Esophagus muscularis mucosa (tissue), 4 donors: Measurements from ENCODE around the gene CXADR. TPM values are rescaled to one million over a fixed set of nuclear protein-coding genes. Genes with fewer than 3 reads are reported as not detected.

ENCODE experiments used
- DNase-seq: peaks from one replicate; pipeline ENCODE4 v3.0.0-alpha.2; 2017; ENCODE audit errors: extremely low spot score
- H3K27ac ChIP-seq, 4 donors: fragments of 200-600 bp; sonication (generic); replicated peaks in 1 of 4; 1 replicate in 3 of 4; 2 replicates in 1 of 4; pipeline ENCODE4 v1.5.1; 2016 to 2019; ENCODE audit warnings: mild to moderate bottlenecking in 1 of 4
- H3K27me3 ChIP-seq, 4 donors: fragments of 200-600 bp; sonication (generic); one replicate each; pipeline versions ENCODE4 v1.5.1 to v1.6.0; 2016 to 2019
- H3K36me3 ChIP-seq, 4 donors: fragments of 200-600 bp; sonication (generic); one replicate each; pipeline ENCODE4 v1.5.1; 2016 to 2019
- H3K4me1 ChIP-seq, 4 donors: fragments of 200-600 bp; sonication (generic); one replicate each; pipeline ENCODE4 v1.5.1; 2016 to 2019
- H3K4me3 ChIP-seq, 4 donors: fragments of 200-600 bp; sonication (generic); 1 replicate in 2 of 4; 2 replicates in 2 of 4; pipeline ENCODE4 v1.5.1; 2016 to 2019; ENCODE audit warnings: mild to moderate bottlenecking in 4 of 4, moderate library complexity in 1 of 4
- H3K9me3 ChIP-seq, 4 donors: fragments of 200-600 bp; sonication (generic); 1 replicate in 3 of 4; 2 replicates in 1 of 4; pipeline ENCODE4 v1.5.1; 2016 to 2019
- EP300 ChIP-seq: sonication (generic); formaldehyde crosslinking; IDR thresholded peaks from one replicate; pipeline ENCODE4 v1.6.1; 2017; ENCODE audit warnings: antibody characterized with exemption
- POLR2A ChIP-seq: fragments of 450-650 bp; IDR thresholded peaks from one replicate; pipeline ENCODE4 v1.6.1; 2017; ENCODE audit warnings: antibody characterized with exemption, moderate library complexity, mild to moderate bottlenecking, low read depth
- POLR2AphosphoS5 ChIP-seq, 2 donors: sonication (generic); formaldehyde crosslinking; IDR thresholded peaks; one replicate each; pipeline ENCODE4 v1.6.1; 2017; ENCODE audit warnings: antibody characterized with exemption in 2 of 2
- WGBS: methylation state at CpG from one replicate; pipeline ENCODE4 v1.1.5; 2018; 5-methylcytosine and 5-hydroxymethylcytosine counted together
- intact Hi-C: fragments of 100-400 bp; cut with DNase I; formaldehyde crosslinking; loops from one replicate; pipeline ENCODE4 v1.15.1; 2023
- total RNA-seq, 4 donors: library from RNA; depleted of rRNA; stranded (reverse); fragments of >200 nt; gene quantifications; one replicate each; pipeline versions ENCODE4 v1.1.0 to v1.2.1, GENCODE V29; 2016
- TF ChIP-seq, protein P1 (sequence below), 3 experiments: fragments of 200-600 bp in 2 of 3; fragments of 450-650 bp in 1 of 3; sonication (generic) in 2 of 3; IDR thresholded peaks; one replicate each; pipeline ENCODE4 v1.5.1; 2017 to 2019; ENCODE audit warnings: antibody characterized with exemption in 3 of 3, mild to moderate bottlenecking in 2 of 3, moderate library complexity in 1 of 3

The CXADR gene
- 1 to 10 TPM in 2 of 4 donors, under 1 TPM in 2; 0.33 to 1.4 (median 0.82) TPM for total RNA-seq

- intact Hi-C loops = no loop called here
- Histone ChIP-seq H3K27ac (peak within 1 kb of the TSS in 2 of 4 donors; percentile 27 to 42), H3K4me1 (peaks cover 15 to 31% (median 25%) of the 10 kb centered on the region in 4 donors), H3K4me3 (peak within 1 kb of the TSS; percentile 63 to 81 (median 76)), H3K36me3 (no peaks in the 10 kb centered on the region), H3K9me3 (no peaks in the 10 kb centered on the region), H3K27me3 (peaks cover 0 to 34% (median 6%) of the 10 kb centered on the region in 4 donors)
- no peak for DNase-seq
- WGBS = 5% methylated on average over 13 of the region's 83 CpGs
- no peak for TF ChIP-seq POLR2A
- TF ChIP-seq, protein P1, sequence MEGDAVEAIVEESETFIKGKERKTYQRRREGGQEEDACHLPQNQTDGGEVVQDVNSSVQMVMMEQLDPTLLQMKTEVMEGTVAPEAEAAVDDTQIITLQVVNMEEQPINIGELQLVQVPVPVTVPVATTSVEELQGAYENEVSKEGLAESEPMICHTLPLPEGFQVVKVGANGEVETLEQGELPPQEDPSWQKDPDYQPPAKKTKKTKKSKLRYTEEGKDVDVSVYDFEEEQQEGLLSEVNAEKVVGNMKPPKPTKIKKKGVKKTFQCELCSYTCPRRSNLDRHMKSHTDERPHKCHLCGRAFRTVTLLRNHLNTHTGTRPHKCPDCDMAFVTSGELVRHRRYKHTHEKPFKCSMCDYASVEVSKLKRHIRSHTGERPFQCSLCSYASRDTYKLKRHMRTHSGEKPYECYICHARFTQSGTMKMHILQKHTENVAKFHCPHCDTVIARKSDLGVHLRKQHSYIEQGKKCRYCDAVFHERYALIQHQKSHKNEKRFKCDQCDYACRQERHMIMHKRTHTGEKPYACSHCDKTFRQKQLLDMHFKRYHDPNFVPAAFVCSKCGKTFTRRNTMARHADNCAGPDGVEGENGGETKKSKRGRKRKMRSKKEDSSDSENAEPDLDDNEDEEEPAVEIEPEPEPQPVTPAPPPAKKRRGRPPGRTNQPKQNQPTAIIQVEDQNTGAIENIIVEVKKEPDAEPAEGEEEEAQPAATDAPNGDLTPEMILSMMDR (IDR thresholded peaks at IDR 0.05) = peak; percentile 8 to 52 (median 23)
These were observed at the start of gene CXADR for GRCh38 chr21:17512253-17513213. CXADR (plus strand) TSS chr21:17513043; CDS start chr21:17513130, 87 bp downstream.

DNA sequence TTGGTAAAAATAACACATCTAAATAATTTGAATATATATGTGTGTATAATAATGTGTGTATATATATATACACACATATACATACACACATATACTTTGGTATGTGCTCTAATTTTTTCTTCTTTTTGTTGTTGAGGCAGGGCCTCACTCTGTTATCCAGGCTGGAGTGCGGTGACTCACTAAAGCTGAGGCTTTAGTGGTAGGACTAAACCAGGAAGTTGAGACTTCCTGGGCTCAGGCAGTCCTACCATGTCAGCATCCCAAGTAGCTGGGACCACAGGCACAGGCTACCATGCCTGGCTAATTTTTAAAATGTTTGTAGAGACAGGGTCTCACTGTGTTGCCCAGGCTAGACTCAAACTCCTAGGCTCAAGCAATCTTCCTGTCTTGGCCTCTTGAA, 46.7 kb upstream of the CXADR start:
- Histone ChIP-seq H3K4me1 (peaks cover 5 to 8% (median 7%) of the 10 kb centered on the region in 4 donors), H3K4me3 (no peak overlapping the region), H3K36me3 (no peaks in the 10 kb centered on the region), H3K9me3 (no peaks in the 10 kb centered on the region), H3K27me3 (no peaks in the 10 kb centered on the region), H3K27ac (no peak overlapping the region)
- TF ChIP-seq, protein P1 (IDR thresholded peaks at IDR 0.05) = no peak
- TF ChIP-seq EP300 = no peak
- no peak for TF ChIP-seq POLR2A
- TF ChIP-seq POLR2AphosphoS5 (IDR thresholded peaks at IDR 0.05) = no peak
- intact Hi-C loops = no loop called here
- DNase-seq = no peak
- WGBS = 100% methylated on average over 1 of the region's 1 CpG

DNA sequence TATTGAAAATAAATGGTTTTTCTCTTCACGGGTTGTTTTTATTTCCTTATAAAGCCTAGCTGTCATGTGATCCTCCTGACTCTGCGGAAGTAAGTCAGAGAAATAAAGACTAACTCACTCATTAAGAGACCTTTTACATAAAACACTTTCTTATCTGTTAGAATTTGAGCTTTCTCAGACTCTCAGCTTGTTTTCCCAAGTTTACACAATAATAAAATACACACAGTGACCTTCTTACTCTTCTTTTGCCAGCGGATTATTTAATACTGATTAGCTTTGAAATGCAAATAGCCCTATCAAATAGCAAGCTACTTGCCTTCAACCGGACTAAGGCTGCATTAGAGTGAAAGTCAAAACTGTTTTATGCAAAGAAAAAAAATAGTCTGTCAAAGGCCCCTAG, 45.5 kb upstream of the CXADR start:
- TF ChIP-seq EP300 = no peak
- TF ChIP-seq POLR2AphosphoS5 (IDR thresholded peaks at IDR 0.05) = no peak
- TF ChIP-seq, protein P1 (IDR thresholded peaks at IDR 0.05) = no peak
- TF ChIP-seq POLR2A = no peak
- WGBS = 40% methylated on average over 4 of the region's 4 CpGs
- Histone ChIP-seq H3K4me3 (no peak overlapping the region), H3K9me3 (no peaks in the 10 kb centered on the region), H3K27ac (no peak overlapping the region), H3K4me1 (peaks cover 0 to 7% (median 0%) of the 10 kb centered on the region in 4 donors), H3K36me3 (no peaks in the 10 kb centered on the region), H3K27me3 (no peaks in the 10 kb centered on the region)
- DNase-seq = no peak
- intact Hi-C loops = no loop called here

DNA sequence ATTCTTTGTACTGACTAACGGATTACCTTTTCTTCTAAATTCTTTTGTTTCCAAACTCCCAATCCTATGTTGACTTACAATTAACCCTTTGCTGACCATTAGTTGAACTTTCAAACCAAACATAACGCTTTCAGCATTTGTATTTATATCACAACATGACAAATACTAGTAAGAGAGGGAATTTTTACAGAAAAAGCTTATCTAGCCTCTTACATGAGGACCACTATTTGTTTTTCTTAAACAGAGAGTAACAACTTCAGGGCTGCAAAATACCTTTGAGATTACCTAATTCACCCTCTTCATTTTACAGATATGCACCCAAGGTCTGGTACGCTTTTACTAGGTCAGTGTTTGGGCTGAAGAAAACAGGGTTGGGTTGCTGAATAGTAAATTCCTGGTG, 45.0 kb upstream of the CXADR start:
- no peak overlapping the region for H3K4me3 ChIP-seq
- H3K4me1 ChIP-seq = peaks cover 0 to 7% (median 0%) of the 10 kb centered on the region in 4 donors
- no peaks in the 10 kb centered on the region for H3K27me3 ChIP-seq
- TF ChIP-seq, protein P1 (IDR thresholded peaks at IDR 0.05) = no peak
- no peak for TF ChIP-seq POLR2A
- TF ChIP-seq EP300 = no peak
- no peak for TF ChIP-seq POLR2AphosphoS5 (IDR thresholded peaks at IDR 0.05)
- no peak overlapping the region for H3K27ac ChIP-seq
- H3K36me3 ChIP-seq = no peaks in the 10 kb centered on the region
- intact Hi-C loops = no loop called here
- no peak for DNase-seq
- WGBS = 70% methylated on average over 3 of the region's 3 CpGs
- H3K9me3 ChIP-seq = no peaks in the 10 kb centered on the region
